Vagina (tissue), 2 donors: ENCODE measurements around the gene SLC6A4.

Experiments
- POLR2A ChIP-seq, 2 donors: fragments of 450-650 bp; IDR thresholded peaks; one replicate each; pipeline ENCODE4 v1.6.1; 2017; ENCODE audit warnings: antibody characterized with exemption in 2 of 2, mild to moderate bottlenecking in 2 of 2, moderate library complexity in 2 of 2
- POLR2AphosphoS5 ChIP-seq, 2 donors: sonication (generic); formaldehyde crosslinking; IDR thresholded peaks; one replicate each; pipeline ENCODE4 v1.9.0; 2017; ENCODE audit warnings: antibody characterized with exemption in 2 of 2, mild to moderate bottlenecking in 2 of 2, low read depth in 1 of 2; ENCODE audit not compliant: insufficient read depth in 1 of 2
- TF ChIP-seq, protein P1 (sequence below), 3 experiments: fragments of 450-650 bp in 2 of 3; fragments of 200-600 bp in 1 of 3; sonication (generic) in 1 of 3; IDR thresholded peaks; one replicate each; pipeline ENCODE4 v1.5.1; 2017 to 2019; ENCODE audit warnings: antibody characterized with exemption in 3 of 3, mild to moderate bottlenecking in 2 of 3, moderate library complexity in 2 of 3

DNA sequence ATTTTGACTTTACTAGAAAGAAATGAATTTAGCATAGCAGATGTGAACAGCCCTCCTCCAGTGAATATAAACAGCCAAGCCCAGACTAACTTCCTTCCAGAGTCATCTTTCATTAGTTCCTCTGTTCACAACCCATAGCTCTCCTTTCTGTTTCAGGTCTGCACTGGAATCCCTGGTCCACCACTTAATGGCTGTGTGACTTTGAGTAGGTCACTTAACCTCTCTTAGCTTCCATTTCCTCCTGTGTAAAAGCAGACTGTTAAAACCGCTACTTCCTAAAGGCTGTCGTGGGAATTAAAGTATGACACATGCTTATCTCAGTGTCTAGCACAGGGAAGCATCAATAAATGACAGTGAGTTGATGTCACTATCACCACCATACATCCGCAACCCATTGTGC lies 7.5 kb downstream of the SLC6A4 start:
- TF ChIP-seq, protein P1, sequence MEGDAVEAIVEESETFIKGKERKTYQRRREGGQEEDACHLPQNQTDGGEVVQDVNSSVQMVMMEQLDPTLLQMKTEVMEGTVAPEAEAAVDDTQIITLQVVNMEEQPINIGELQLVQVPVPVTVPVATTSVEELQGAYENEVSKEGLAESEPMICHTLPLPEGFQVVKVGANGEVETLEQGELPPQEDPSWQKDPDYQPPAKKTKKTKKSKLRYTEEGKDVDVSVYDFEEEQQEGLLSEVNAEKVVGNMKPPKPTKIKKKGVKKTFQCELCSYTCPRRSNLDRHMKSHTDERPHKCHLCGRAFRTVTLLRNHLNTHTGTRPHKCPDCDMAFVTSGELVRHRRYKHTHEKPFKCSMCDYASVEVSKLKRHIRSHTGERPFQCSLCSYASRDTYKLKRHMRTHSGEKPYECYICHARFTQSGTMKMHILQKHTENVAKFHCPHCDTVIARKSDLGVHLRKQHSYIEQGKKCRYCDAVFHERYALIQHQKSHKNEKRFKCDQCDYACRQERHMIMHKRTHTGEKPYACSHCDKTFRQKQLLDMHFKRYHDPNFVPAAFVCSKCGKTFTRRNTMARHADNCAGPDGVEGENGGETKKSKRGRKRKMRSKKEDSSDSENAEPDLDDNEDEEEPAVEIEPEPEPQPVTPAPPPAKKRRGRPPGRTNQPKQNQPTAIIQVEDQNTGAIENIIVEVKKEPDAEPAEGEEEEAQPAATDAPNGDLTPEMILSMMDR (IDR thresholded peaks at IDR 0.05), result no peak
- TF ChIP-seq POLR2AphosphoS5 (IDR thresholded peaks at IDR 0.05; ENCODE audit: insufficient read depth in 1 of 2, low read depth in 1 of 2), result no peak
- no peak for TF ChIP-seq POLR2A (IDR thresholded peaks at IDR 0.05)
